Thyroid gland (tissue), 4 donors: ENCODE results near the gene GRAMD2B. TPM values are rescaled to one million over a fixed set of nuclear protein-coding genes. Genes with fewer than 3 reads are reported as not detected.
A peak's percentile ranks its signal among the peaks of the same experiment; 100 is the strongest.

Experiments
- DNase-seq, 2 donors: peaks; one replicate each; pipeline ENCODE4 v3.0.0-alpha.2; 2019
- H3K27ac ChIP-seq, 3 donors: fragments of 200-600 bp; sonication (generic); 1 replicate in 2 of 3; 2 replicates in 1 of 3; pipeline ENCODE4 v1.5.1; 2016 to 2019; ENCODE audit warnings: mild to moderate bottlenecking in 1 of 3, moderate library complexity in 1 of 3
- H3K27me3 ChIP-seq: fragments of 200-600 bp; sonication (generic); one replicate; pipeline ENCODE4 v1.5.1; 2019
- H3K36me3 ChIP-seq, 2 donors: fragments of 200-600 bp; sonication (generic); one replicate each; pipeline ENCODE4 v1.5.1; 2016 to 2019
- H3K4me1 ChIP-seq, 2 donors: fragments of 200-600 bp; sonication (generic); one replicate each; pipeline ENCODE4 v1.5.1; 2017 to 2019
- H3K4me3 ChIP-seq, 3 donors: fragments of 200-600 bp; sonication (generic); replicated peaks in 1 of 3; 1 replicate in 2 of 3; 2 replicates in 1 of 3; pipeline ENCODE4 v1.5.1; 2016; ENCODE audit warnings: mild to moderate bottlenecking in 1 of 3
- H3K9me3 ChIP-seq: fragments of 200-600 bp; sonication (generic); one replicate; pipeline ENCODE4 v1.5.1; 2017
- CTCF ChIP-seq, 6 experiments: fragments of 200-600 bp in 3 of 6; fragments of 450-650 bp in 3 of 6; sonication (generic) in 3 of 6; IDR thresholded peaks; one replicate each; pipeline ENCODE4 v1.5.1; 2016 to 2019; ENCODE audit warnings: antibody characterized with exemption in 6 of 6, mild to moderate bottlenecking in 2 of 6, inconsistent platforms in 1 of 6, moderate library complexity in 1 of 6
- POLR2A ChIP-seq, 2 donors: fragments of 450-650 bp; IDR thresholded peaks; one replicate each; pipeline ENCODE4 v1.6.1; 2017; ENCODE audit warnings: antibody characterized with exemption in 2 of 2, mild to moderate bottlenecking in 2 of 2, moderate library complexity in 1 of 2
- WGBS, 2 donors: methylation state at CpG; one replicate each; pipeline ENCODE4 v1.1.5; 2017; 5-methylcytosine and 5-hydroxymethylcytosine counted together
- intact Hi-C: fragments of 100-400 bp; cut with DNase I; formaldehyde crosslinking; loops from one replicate; pipeline ENCODE4 v1.15.1; 2023
- total RNA-seq, 4 donors: library from RNA; depleted of rRNA; stranded (reverse); fragments of >200 nt; gene quantifications; one replicate each; pipeline ENCODE4 v1.2.3, GENCODE V29; 2016

GRAMD2B gene
- total RNA-seq, 4 donors from 2014 or later: 68.1 to 115 (median 105) TPM

DNA sequence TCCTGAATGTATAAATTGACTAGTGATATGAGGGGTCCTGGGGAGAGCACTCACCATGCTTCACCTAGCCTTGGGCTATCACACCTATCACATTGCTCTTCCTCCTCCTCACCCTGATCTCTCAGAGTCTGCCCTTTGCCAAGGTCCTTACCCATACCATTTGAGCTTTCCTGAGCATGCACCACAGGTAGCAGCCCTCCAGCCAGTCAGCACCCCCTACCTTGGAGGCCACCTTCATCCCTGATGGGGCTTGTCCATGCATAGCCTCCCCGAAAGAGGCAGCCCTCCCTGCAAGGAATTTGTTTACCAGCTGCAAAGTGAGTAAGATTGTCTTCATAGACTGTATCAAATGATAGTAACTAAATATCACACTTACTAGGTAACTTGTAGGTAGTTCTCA is 88.8 kb downstream of the GRAMD2B start:
- no peaks in the 10 kb centered on the region for H3K9me3 ChIP-seq
- H3K4me3 ChIP-seq: no peak overlapping the region
- H3K27ac ChIP-seq: no peak overlapping the region
- H3K27me3 ChIP-seq: no peaks in the 10 kb centered on the region
- DNase-seq: no peak
- peaks cover 45 to 73% of the 10 kb centered on the region in 2 donors for H3K4me1 ChIP-seq
- 95 to 100% methylated on average over 1 of the region's 1 CpG for WGBS, 2 donors
- H3K36me3 ChIP-seq: no peaks in the 10 kb centered on the region
- TF ChIP-seq CTCF (IDR thresholded peaks at IDR 0.05) (no peak), POLR2A (IDR thresholded peaks at IDR 0.05) (no peak)
- intact Hi-C loops: no loop called here

GRCh38 chr5:126512451-126512850 is 89.2 kb downstream of the GRAMD2B start:
- Histone ChIP-seq H3K4me1 (peaks cover 47 to 75% of the 10 kb centered on the region in 2 donors), H3K4me3 (no peak overlapping the region), H3K9me3 (no peaks in the 10 kb centered on the region), H3K36me3 (no peaks in the 10 kb centered on the region), H3K27me3 (no peaks in the 10 kb centered on the region), H3K27ac (peak overlapping the region in 2 of 3 donors; percentile 10 to 63)
- DNase-seq: peak in 1 of 2 donors; percentile 36
- 74 to 82% methylated on average over 3 of the region's 3 CpGs for WGBS, 2 donors
- TF ChIP-seq CTCF (IDR thresholded peaks at IDR 0.05): no peak
- intact Hi-C loops: no loop called here

DNA sequence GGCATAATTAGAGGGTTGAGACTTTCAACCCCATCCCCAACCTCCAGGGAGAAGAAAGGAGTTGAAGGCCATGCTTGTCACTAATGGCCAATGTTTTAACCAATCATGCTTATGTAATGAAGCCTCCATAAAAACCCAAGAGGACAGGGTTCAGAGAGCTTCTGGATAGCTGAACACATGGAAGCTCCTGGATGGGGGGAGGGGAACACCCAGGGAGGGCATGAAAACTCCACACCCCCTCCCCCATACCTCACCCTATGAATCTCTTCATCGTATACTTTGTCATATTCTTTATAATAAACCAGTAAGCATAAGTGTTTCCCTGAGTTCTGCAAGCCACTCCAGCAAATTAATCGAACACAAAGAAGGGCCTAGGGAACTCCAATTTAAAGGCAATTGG is 90.1 kb downstream of the GRAMD2B start:
- TF ChIP-seq CTCF (IDR thresholded peaks at IDR 0.05) (no peak), POLR2A (IDR thresholded peaks at IDR 0.05) (no peak)
- Histone ChIP-seq H3K4me1 (peaks cover 47 to 71% of the 10 kb centered on the region in 2 donors), H3K27ac (peak overlapping the region in 2 of 3 donors; percentile 10 to 63), H3K9me3 (no peaks in the 10 kb centered on the region), H3K36me3 (no peaks in the 10 kb centered on the region), H3K27me3 (no peaks in the 10 kb centered on the region), H3K4me3 (no peak overlapping the region)
- WGBS, 2 donors: 85 to 92% methylated on average over 2 of the region's 2 CpGs
- no peak for DNase-seq
- intact Hi-C loops: no loop called here

- DNase-seq: no peak
- H3K4me1 ChIP-seq: peaks cover 46 to 71% of the 10 kb centered on the region in 2 donors
- intact Hi-C loops: no loop called here
- H3K4me3 ChIP-seq: no peak overlapping the region
- 64 to 83% methylated on average over 4 of the region's 4 CpGs for WGBS, 2 donors
- peak overlapping the region; percentile 0 to 63 (median 10) for H3K27ac ChIP-seq
- H3K27me3 ChIP-seq: no peaks in the 10 kb centered on the region
- H3K9me3 ChIP-seq: no peaks in the 10 kb centered on the region
- TF ChIP-seq CTCF (IDR thresholded peaks at IDR 0.05) (no peak), POLR2A (IDR thresholded peaks at IDR 0.05) (no peak)
- H3K36me3 ChIP-seq: no peaks in the 10 kb centered on the region
Observed at GRCh38 chr5:126513703-126514102, 90.5 kb downstream of the GRAMD2B start.

GRCh38 chr5:126514131-126514557 is 90.9 kb downstream of the GRAMD2B start:
- DNase-seq: no peak
- Histone ChIP-seq H3K36me3 (no peaks in the 10 kb centered on the region), H3K9me3 (no peaks in the 10 kb centered on the region), H3K27ac (peak overlapping the region in 1 of 3 donors; percentile 63), H3K27me3 (no peaks in the 10 kb centered on the region), H3K4me3 (no peak overlapping the region), H3K4me1 (peaks cover 45 to 71% of the 10 kb centered on the region in 2 donors)
- TF ChIP-seq POLR2A (IDR thresholded peaks at IDR 0.05): no peak
- TF ChIP-seq CTCF (IDR thresholded peaks at IDR 0.05): no peak
- intact Hi-C loops: no loop called here
- WGBS, 2 donors: 90 to 96% methylated on average over 4 of the region's 4 CpGs
